ENCODE results near the gene SSBP2. TPM values are rescaled to one million over a fixed set of nuclear protein-coding genes. Genes with fewer than 3 reads are reported as not detected.
"Not testable (repeated sequence)": the region's sequence is repeated elsewhere in the genome, so short reads cannot be mapped to it uniquely, and the experiment has no call there.

The SSBP2 gene
- total RNA-seq, 1 experiment from 2014 or later, result 11.2 TPM

DNA sequence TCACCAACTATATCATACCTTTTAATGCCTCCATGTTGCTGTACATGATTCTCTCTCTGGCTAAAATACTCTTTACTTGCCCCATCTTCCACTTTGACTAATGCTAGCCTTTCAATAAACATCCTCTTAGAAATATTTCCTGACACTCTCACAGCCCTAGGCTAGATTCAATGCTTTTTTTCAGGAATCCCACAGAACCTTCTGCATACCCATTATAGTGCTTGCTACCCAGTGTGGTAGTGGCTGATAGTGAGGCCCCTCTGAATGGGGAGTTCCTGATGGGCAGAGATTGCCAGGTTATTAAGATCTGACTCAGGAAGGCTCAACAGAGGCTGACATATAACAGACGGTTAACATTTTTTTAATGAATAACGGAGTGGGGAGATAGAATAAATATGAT, 11.6 kb downstream of the SSBP2 start:
- DNase-seq (ENCODE audit: low read depth), result no peak

DNA sequence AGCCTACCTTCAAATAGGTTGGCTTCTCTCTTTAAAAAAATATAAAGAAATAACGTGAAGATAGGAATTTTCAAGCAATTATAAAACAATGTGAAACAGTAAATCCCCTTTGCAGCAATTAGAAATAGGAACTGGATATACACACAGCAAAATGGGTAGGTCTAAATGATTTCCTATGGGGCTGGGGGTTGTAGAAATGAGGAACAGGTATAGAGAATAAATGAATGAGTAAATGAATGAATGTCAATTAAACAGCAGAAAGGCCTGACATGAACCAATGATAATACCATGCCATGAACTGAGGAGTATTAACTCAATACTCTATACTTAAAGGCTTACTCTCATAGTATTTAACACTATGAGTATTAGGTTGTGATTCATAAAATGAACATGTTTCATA, 21.6 kb downstream of the SSBP2 start:
- no peak for DNase-seq (ENCODE audit: low read depth)

DNA sequence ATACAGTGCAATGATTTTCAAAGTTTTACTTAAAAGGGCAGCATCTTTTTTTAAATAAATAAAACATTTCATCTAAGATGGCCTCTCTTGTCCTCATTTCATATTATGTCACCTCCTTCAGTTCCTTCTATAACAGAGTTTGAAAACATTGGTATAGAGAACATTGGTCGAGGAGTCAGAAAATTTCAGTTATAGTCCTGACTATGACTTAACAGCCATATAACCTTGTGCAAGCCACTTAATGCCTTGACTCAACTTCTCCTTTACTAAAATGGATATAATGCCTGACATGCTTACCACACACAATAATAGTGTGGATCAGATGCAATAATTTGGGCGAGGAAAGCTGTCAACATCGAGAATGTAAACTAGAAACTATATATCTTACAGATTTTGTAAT, 22.6 kb downstream of the SSBP2 start:
- no peak for DNase-seq (ENCODE audit: low read depth)

DNA sequence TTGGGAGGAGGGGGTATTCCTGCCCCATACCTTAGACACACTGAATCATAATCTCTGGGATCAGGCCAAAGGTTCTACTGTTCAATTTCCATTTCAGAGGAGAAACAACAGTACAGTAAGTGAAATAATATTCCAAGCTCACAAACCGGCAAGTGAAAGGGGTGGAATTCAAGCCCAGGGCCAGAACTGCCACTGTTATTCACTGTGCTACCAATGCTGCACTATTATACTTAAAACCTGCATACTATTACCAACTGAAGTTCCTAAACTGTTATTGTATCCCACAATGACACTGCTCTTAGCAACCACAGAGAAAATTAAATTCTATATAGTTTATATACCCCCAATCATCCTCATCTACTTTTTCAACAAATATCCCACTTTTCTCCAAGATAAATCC, 24.6 kb downstream of the SSBP2 start:
- no peak for DNase-seq (ENCODE audit: low read depth)

DNA sequence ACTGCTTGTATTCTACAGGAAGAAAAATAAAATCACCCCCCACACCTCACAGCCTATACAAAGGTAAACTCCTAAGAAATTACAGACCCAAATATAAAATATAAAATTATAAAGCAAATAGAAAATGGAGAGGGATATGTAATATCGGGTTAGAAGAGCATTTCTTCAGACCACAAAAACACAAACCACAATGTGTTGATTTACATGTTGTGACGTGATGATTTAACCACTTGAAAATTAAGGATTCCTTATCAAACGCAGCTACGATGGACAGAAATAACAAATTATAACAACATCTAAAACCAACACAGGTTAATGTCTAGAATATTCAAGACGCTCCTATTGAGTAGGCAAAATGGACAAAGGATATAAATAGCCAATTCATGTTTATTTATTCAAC, 26.3 kb downstream of the SSBP2 start:
- no peak for DNase-seq (ENCODE audit: low read depth)

DNA sequence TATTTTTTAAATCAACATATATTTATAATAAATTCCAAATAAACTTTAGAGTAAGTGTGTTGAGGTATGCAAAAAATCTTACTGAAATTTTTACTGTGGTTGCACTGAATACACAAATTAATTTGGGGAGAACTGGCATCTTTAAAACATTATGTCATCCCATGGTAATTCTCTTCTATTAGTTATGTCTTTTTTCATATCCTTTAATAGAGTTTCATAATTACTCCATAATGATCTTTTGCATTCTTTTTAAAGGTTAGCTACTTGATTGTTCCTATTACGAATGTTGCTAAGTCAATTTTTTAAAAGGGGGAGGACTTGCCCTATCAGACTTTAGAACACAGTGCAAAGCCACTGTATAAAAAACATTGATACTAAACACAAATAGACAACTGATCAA, 26.8 kb downstream of the SSBP2 start:
- DNase-seq (ENCODE audit: low read depth), result no peak

DNA sequence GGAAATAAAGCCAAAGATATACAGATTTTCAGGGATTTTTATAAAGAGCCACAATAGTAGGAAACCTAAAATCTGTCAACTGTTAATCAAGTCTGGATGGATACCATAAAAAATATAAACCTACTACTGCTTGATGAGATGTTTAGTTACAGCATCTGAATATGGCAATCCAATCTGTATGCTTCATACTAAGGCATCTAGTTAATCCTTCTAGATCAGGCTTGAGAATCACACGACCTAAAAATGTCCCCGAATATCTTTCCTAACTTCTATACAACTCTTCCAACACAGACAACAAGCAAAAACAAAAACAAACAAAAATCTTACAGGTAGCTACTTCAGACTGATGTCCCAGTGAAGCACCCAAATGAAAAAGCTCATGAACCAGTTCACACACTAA, 29.8 kb downstream of the SSBP2 start:
- DNase-seq (ENCODE audit: low read depth), result no peak

DNA sequence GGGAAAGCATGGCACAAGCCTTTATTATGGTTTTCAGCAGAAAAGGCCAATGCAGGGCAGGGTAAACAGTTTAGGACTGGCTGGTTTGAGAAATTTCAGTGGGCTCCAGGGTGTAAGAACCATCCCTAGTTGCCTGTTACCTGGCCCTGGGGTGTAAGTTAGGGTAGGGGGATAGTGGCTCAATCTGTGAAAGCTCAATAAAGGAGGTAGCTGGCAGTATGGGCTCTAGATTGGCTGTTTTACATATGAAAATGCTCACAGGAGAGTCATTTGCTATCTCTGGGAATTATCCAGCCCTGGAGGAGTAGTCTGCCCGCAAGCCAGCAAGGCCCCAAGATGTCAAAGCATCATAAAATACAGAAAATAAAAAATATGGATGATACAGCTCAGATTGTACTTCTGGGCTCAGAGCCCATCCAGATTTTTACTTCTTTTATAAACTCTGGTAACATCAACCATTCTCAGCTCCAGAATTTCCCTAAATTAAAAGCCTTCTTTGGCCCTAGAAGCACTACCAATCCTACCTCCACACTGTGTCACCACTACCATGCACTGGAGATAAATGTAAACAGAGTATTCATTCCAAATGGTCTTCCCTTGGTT, 31.1 kb downstream of the SSBP2 start:
- DNase-seq (ENCODE audit: low read depth), result no peak

DNA sequence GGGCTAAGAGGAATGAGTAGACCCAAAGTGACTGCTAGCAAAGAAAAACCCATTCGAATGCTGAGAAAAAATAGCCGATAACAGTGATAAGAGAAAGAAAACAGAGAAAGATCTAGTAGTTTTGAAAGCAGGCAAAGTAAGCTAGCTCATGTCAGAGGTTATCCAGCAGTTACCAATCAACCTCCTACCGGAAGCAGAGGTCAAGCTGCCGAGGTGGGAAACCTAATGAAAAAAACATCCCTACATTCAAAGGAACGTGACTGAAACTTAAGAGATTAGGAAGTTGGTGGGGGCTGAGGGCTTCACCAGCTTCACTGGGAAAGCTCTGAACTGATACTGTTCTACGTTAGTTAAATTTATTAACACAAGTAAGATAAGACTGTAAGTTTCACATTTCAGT, 32.6 kb downstream of the SSBP2 start:
- DNase-seq (ENCODE audit: low read depth), result no peak

DNA sequence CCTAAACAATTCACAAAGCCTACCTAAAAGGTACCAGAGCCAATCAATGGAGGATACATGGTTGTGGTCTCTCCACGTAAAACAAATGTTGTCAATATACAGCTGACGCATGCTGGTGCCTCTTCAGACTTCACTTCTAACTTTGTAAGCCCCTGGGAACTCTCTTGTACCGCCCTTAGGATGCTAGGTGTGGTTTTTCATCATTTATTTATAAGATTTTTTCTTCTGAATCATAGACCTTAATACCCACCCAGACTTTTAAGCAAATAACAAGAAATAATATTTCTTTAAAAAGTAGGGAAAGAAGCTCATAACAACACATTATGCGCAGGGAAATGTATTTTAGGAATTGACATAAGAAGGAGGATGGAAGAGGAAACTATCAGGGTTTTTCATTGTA, 33.0 kb downstream of the SSBP2 start:
- DNase-seq (ENCODE audit: low read depth), result no peak

DNA sequence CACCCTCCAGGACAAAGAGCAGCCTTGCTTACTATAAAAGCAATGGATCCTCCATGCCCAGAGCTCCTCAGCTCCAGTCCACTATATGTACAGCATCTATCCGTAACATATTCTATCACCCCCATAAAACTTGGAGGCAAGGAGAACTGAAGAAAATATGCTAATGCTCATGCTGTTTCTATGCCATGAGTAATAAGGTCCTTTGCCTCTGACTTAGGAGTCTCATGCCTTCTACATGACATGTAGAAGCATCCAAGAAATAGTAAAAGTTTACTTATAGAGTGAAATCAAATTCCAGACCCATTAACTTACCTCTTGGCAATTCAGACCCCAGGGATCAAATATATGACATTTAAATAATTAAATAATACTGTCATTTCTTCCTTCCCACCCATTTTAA, 33.7 kb downstream of the SSBP2 start:
- DNase-seq (ENCODE audit: low read depth), result no peak

DNA sequence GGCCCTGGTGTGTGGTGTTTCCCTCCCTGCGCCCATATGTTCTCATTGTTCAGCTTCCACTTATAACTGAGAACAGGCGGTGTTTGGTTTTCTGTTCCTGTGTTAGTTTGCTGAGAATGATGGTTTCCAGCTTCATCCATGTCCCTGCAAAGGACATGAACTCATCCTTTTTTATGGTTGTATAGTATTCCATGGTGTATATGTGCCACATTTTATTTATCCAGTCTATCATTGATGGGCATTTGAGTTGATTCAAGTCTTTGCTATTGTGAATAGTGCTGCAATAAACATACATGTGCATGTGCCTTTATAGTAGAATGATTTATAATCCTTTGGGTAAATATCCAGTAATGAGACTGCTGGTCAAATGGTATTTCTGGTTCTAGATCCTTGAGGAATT, 36.8 kb downstream of the SSBP2 start:
- not testable (repeated sequence) for DNase-seq (ENCODE audit: low read depth)

DNA sequence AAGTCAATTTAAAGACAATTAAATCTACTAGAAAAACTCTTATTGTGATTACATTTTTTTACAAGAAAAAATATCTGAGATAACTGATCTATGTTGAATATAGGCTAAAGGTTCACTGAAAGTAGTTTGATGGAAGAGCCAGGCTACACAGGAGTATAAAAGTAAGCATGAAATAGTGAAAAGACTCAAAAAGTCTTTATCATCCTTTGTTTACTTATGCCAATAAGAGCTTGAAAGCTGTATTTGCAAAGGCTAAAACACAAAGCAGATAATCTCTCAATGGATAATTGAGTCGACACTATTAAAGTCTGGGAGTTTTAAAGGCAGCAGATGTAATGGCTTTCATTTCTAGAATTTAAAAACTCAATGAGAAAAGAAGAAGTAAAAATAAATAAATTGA, 42.0 kb downstream of the SSBP2 start:
- no peak for DNase-seq (ENCODE audit: low read depth)

DNA sequence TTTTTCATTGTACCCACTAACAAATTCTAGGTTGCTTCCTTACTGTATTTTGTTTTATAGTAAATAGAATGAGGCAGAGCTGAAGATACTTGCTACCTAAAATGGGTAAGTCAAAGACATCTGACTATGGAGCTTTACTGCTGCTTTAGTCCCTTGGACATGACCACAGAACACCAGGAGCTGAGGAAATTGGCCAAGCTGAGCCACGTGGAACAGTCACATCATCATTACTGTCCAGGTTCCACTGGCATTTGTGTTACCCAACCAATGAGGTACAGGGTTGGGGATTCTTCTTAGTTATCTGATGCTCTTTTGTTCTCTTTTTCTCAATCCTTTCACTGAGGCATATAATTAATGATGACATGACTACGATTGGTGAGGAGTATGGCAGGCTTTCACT, 47.1 kb downstream of the SSBP2 start:
- no peak for DNase-seq (ENCODE audit: low read depth)

DNA sequence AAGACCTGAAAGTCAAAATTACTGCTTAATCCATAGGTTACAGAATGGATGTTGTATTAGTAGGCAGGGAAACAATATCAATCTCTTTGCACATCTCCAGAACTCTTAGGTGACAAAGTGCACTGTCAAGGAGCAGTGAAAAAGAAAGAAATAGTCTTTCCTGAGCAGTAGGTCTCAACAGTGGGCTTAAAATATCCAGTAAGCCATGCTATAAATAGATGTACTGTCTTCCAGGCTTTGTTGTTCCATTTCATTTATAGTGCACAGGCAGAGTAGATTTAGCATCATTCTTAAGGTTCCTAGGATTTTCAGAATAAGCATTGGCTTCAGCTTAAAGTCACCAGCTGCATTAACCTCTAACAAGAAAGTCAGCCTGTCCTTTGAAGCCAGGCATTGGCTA, 50.7 kb downstream of the SSBP2 start:
- no peak for DNase-seq (ENCODE audit: low read depth)

DNA sequence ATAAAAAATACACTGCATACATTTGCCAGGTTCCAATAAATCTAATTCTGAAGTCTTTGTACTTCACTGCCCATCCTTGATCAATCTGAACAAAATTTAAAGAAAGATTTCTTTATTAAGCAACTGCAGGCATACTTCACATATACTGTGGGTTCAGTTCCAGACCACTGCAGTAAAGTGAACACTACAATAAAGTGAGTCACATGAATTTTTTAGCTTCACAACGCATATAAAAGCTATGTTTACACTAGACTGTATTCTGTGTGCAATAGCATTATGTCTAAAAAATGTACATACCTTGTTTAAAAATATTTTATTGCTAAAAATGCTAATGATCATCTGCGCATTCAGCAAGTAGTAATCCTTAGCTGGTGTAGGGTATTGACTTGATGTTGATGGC, 52.1 kb downstream of the SSBP2 start:
- no peak for DNase-seq (ENCODE audit: low read depth)

DNA sequence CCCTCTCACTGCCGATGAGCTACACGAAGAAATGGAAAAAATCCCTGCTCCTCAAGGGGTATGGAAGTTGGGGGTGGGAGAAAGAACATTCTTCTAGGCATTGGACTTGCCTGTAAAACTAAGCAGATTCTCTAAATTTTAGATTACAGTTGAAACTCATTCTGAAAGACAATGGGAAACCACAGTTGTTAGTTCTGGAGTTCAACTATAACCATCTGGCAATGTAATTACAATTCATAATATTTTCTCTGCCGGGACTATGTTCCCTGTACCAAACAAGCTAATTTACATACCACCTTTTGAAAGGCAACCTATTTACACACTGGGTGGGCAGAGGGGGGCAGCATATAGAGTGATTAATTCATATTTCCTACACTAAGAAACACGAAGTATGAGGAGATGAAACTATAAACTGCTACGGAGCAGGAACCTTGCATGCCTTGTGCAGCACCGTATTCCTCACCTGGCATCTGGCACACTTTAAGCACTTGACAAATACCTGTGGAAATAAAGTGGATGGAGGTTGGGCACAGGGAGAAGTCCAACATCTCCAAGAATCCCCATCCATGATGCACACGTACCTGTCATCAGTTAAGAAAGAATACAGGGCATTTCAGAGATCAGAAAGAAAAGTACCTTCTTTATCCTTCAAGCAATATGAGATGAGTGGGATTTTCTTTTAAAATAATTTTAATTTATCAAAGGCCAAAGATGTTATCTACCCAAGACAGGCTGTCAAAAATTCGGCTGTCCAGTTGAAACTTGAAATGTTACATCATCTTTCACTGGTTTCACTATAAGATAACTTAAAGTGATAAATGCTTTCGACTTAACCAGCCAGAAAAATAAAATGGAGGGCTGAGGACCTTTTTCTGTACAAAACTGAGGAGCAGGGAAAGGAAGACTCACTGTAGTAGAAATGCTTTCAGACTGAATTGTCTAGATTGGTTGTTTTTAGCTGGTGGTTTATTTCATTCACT, 54.2 kb downstream of the SSBP2 start:
- no peak for DNase-seq (ENCODE audit: low read depth)

DNA sequence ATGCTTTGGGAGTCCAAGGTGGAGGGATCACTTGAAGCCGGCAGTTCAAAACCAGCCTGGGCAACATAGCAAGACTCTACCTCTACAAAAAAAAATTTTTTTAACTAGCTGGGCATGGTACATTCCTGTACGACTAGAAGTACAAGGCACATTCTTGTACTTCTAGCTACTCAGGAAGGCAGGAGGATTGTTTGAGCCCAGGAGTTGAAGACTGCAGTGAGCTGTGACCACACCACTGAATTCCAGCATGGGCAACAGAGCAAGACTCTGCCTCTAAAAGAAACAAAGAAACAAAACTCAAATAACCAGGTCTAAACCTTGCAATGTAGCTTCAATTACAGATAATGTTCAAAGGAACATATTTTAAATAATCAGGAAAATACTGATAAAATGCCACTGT, 56.2 kb downstream of the SSBP2 start:
- DNase-seq (ENCODE audit: low read depth), result no peak

DNA sequence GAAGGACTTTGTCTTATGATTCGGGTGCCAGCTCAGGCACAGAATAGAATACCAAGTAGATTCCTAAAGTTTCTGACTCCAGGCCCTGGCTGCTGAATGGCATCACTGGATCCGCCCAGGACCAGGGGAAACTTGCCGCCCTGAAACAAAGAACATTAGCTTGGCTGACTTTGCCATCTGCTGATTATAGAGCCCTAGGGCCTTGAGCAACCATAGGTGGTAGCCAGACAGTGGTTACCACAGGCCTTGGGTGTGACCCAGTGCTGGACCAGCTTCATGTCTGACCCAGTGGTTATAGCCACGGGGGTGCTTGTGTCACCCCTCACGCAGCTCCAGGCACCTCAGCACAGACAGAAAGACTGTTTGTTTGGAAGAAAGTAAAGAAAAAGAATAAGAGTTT, 62.7 kb downstream of the SSBP2 start:
- DNase-seq (ENCODE audit: low read depth), result no peak

DNA sequence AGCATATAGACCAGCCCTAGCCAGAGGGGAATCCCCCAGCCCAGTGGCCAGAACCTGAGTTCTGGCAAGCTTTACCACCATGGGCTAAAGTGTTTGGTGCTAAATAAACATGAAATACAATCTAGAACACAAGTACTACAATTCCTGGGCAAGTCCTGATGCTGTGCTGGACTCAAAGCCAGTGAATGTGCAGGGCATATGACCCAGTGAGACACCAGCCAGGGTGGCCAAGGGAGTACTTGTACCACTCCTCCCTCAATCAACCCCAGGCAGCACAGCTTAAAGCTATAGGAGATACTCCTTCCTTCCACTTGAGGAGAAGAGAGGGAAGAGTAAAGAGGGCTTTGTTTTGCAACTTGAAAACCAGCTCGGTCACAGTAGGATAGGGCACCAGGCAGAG, 63.6 kb downstream of the SSBP2 start:
- DNase-seq (ENCODE audit: low read depth), result no peak

DNA sequence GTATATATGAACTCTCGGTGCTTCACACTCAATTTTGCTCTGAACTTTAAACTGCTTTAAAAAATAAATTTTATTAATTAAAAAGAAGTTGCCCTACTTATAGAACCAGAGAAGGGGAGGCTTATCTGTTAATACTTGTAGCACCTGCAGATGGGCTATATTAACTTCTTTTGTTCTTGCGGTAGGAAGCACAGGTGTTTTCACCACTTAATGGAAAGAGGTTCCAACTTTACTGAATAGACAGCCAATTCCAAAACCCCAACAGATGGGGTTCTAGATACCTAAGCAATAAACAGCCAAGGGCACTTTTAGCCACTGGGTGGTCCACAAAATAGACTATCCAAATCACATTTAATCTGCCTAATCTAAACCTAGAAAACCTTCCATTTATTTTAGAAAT, 65.4 kb downstream of the SSBP2 start:
- no peak for DNase-seq (ENCODE audit: low read depth)

DNA sequence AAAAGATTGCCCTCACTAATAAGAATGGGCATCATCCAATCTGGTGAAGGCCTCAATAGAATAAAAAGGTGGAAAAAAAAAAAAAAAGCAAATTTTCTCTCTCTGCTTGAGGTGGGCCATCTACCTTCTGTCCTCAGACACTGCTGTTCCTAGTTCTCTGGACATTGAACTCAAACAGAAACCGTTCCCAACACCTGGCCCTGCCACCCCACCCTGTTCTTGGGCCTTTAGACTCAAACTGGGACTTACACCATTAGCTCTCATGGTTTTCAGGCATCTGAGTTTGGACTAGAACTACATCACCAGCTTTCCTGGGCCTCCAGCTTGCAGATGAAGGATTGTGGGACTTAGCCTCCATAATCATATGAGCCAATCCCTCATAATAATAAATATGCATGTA, 71.0 kb downstream of the SSBP2 start:
- DNase-seq (ENCODE audit: low read depth), result no peak

DNA sequence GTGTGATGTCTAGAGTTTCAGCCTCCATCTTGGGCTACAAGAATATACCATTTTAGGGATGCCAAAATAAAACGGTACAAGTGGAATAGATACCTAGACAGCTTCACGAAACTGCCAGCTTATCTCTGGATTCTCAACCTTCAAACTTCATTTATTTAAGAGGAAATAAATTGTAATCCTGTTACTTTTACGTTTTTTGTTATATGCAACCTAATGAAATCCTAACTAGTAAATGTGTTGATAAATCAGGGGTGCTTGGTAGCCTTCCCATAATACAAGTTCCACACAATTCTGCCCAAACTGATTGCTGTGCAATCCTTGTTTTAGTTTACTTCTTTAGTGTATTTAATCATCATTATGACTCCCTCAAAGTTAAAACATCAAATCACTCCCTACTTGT, 75.5 kb downstream of the SSBP2 start:
- DNase-seq (ENCODE audit: low read depth), result no peak

Measured in HT1080 (cell line).